NCI-H1417 (cell line): ENCODE results near the gene EPS15.

Source experiments
- DNase-seq, 3 experiments: peaks; one replicate each; lab custom pipeline; 2025; lab: John Stamatoyannopoulos, UW

Gene EPS15

DNA sequence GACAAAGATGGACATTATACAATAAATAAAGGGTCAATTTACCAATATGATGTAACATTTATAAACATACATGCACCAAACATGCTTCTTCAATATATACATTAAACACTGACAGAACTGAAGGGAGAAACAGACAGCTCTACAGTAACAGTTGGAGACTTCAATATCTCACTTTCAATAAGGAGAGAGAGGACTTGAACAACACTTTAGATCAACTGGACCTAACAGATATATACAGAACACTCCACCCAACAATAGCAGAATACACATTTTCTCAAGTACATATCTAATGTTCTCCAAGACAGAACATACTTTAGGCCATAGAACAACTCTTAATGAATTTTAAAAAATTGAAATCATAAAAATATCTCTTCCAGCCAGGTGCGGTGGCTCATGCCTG, 138.1 kb downstream of the EPS15 start:
- no peak for DNase-seq

GRCh38 chr1:51378871-51379270, 140.2 kb downstream of the EPS15 start:
- DNase-seq: no peak

DNA sequence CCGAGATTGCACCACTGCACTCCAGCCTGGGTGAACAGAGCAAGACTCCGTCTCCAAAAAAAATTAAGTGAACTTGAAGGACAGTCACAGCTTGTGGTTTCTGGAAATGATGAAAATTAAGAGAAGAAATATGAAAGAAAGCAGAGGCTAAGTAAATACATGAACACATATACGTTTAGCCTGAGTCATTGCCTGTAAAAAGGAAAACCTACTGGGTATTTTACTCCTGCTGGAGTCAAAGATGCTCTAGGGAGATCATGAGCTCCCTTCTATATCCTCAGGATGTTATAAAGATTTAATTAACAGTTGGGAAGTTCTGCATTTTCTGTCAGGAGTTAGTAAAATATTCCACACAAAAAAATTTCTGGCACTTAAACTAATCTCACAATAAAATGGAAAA, 145.2 kb downstream of the EPS15 start:
- no peak for DNase-seq

DNA sequence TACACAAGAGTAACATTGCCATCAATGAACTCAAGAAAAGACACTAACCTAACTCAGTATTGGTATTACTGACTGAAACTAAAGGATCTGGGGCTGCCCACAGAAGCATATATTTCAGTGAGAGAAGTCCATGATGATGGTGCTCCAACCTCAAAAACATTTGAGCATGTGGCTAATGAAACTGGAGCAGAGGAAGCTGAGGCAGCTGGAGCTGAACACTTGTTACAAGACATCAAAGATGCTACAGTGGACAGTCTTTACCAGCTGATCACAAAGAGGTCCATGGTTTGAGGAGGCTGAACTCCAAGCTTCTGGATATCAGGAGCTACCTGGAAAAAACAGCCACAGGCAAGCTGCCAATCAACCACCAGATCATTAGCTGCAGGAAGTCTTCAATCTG, 146.5 kb downstream of the EPS15 start:
- DNase-seq: no peak

- no peak for DNase-seq
Measured at GRCh38 chr1:51369171-51369570, 149.9 kb downstream of the EPS15 start.

DNA sequence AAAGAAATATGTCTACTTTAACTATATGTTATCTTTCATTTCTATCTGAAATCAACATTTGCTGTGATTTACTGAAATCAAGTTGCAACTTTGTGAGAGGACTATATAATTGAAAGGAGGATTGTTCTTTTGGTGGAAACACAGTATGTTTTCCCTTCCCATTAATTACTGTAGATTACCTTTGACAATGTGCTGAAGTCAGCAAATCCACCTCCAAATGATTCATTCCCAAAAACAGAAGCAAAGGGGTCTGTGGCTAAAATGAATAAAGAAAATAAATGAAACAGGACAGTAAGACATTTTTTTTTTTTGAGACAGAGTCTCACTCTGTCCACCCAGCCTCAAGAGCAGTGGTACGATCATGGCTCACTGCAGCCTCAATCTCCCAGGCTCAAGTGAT, 153.3 kb downstream of the EPS15 start:
- DNase-seq: no peak

DNA sequence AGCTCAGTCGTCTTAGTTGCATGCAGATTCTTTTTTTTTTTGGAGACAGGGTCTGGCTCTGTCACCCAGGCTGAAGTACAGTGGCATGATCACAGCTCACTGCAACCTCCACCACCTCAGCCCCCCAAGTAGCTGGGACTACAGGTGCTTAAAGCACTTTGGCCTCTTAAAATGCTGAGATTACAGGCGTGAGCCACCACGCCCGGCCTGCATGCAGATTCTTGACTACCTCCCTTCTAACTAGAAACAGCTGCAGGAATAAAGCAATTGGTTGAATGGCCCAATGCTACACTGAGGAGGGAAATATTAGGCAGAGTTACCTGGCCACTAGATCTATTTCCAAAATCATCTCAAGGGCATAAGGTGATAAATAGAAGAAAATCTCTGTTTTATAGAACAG, 159.2 kb downstream of the EPS15 start:
- no peak for DNase-seq

DNA sequence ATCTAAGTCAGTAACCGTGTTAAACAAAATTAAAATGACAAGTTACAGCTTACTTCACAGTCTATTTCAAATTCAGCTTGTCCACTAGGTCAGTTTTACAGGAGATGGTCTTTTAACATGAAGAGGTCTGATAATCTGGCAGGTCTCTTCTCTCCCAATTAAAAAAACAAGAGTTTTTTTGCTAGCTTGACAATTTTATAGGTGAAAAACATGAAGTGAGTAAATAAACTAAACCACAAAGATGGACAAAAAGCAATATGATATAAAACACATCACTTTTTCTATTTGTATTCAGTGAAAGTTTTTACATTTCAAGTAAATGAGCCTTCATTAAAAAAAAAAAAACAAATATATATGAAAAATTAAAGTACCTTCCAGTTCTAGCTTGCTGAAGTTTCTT, 163.7 kb downstream of the EPS15 start:
- DNase-seq: no peak

- DNase-seq: no peak
Measured at GRCh38 chr1:51354416-51354815, 164.7 kb downstream of the EPS15 start.

GRCh38 chr1:51351907-51352306, 167.2 kb downstream of the EPS15 start:
- no peak for DNase-seq

GRCh38 chr1:51349862-51350261, 169.2 kb downstream of the EPS15 start:
- DNase-seq: no peak

GRCh38 chr1:51348147-51348527, 170.9 kb downstream of the EPS15 start:
- no peak for DNase-seq

GRCh38 chr1:51347398-51348146, 171.5 kb downstream of the EPS15 start:
- DNase-seq: no peak

- no peak for DNase-seq
Measured at GRCh38 chr1:51346086-51346942, 172.8 kb downstream of the EPS15 start.

DNA sequence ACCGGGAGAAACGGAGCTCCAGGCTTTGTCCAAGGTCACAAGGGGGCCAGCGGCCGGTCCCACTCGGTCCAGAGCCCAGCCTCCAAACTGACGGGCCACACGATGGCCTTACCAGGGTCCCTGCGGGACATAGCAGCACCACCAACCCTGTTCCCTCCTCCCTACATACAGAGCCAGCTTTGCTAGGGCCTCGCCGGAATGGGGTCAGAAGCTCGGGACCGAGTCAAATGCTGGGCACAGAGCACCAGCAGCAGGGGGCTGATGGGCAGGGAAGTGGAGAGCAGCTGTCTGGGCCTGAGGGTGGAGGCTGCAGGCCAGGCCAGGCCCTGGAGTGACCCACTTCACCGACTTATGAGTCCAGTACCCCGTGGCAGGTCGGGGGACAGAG, 173.8 kb downstream of the EPS15 start:
- no peak for DNase-seq

DNA sequence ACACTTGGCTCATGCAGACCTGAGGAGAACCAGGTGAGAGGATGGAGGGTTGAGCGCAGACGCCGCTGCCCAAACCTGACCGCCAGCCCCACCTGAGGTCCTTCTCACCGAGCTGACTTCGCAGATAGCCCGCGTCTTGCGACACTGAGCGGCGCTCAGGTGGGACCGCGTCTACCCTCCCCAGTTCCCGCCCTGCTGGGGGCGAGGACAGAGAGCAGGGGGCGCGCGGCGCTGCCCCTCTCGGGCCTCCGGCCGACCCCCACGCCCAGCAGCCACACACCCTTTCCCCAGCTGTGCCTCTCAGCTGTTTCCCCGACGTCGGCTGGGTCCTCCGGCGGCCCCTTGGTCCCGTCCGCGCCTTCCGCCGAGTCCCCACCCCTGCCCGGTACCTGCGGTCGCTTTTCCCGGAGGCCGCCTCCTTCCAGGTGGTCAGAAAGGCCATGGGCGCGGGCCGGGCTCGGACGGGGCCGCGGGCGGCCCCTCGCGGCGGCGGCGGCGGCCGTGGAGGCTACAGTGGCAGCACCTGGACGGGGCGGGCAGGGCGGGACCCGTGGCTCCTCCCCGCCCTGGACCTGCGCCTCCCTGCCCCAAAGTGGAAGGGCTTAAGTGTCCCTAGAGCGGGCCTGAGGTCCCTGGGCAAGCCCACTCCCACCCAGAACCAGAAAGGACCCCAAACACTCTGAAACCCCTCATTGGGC, 174.3 kb downstream of the EPS15 start:
- DNase-seq: peak in 1 of 3 experiments; percentile 4

GRCh38 chr1:51344276-51344601, 174.8 kb downstream of the EPS15 start:
- no peak for DNase-seq

DNA sequence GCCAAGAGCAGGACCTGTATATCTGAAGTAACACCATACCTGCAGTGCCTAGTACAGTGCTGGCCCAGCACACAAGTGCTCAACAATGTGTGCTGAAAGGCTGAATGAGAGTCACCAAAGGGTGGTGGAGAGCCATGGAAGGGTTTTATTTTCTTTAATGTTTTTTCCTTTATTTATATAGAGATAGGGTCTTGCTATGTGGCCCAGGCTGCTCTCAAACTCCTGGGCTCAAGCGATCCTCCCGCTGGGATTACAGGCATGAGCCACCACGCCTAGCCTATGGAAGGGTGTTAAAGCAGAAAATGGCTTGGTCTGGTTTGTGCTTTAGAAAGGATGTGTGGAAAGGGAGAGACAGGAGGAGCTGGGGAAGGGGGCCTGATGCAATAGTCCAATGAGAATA, 175.4 kb downstream of the EPS15 start:
- no peak for DNase-seq

- DNase-seq: no peak
Measured at GRCh38 chr1:51342591-51343206, 176.4 kb downstream of the EPS15 start.

GRCh38 chr1:51341876-51342496, 177.1 kb downstream of the EPS15 start:
- DNase-seq: peak in 1 of 3 experiments; percentile 6

GRCh38 chr1:51340380-51340779, 178.7 kb downstream of the EPS15 start:
- DNase-seq: no peak

- DNase-seq: no peak
Measured at GRCh38 chr1:51336711-51337110, 182.4 kb downstream of the EPS15 start.
